Peyer's patch (tissue), 4 donors: ENCODE results near the gene PGA3. TPM values are rescaled to one million over a fixed set of nuclear protein-coding genes. Genes with fewer than 3 reads are reported as not detected.

ENCODE experiments used
- DNase-seq, 3 donors: peaks; one replicate each; pipeline ENCODE4 v3.0.0-alpha.2; 2017 to 2019
- H3K27ac ChIP-seq, 4 donors: fragments of 200-600 bp; sonication (generic); one replicate each; pipeline ENCODE4 v1.5.1; 2016 to 2019
- H3K27me3 ChIP-seq, 2 donors: fragments of 200-600 bp; sonication (generic); one replicate each; pipeline ENCODE4 v1.5.1; 2019
- H3K36me3 ChIP-seq, 3 donors: fragments of 200-600 bp; sonication (generic); one replicate each; pipeline ENCODE4 v1.5.1; 2016 to 2019
- H3K4me1 ChIP-seq, 4 donors: fragments of 200-600 bp; sonication (generic); one replicate each; pipeline ENCODE4 v1.5.1; 2016 to 2019
- H3K4me3 ChIP-seq, 4 donors: fragments of 200-600 bp; sonication (generic); 1 replicate in 3 of 4; 2 replicates in 1 of 4; pipeline ENCODE4 v1.5.1; 2016 to 2019; ENCODE audit warnings: mild to moderate bottlenecking in 1 of 4
- H3K9me3 ChIP-seq, 4 donors: fragments of 200-600 bp; sonication (generic); one replicate each; pipeline ENCODE4 v1.5.1; 2016 to 2019; ENCODE audit warnings: mild to moderate bottlenecking in 1 of 4
- POLR2A ChIP-seq, 2 donors: fragments of 450-650 bp; IDR thresholded peaks; one replicate each; pipeline ENCODE4 v1.5.1; 2017; ENCODE audit warnings: antibody characterized with exemption in 2 of 2, mild to moderate bottlenecking in 2 of 2, moderate library complexity in 2 of 2
- total RNA-seq, 4 donors: library from RNA; depleted of rRNA; stranded (reverse); fragments of >200 nt; gene quantifications; one replicate each; pipeline ENCODE4 v1.1.0, GENCODE V29; 2016
- TF ChIP-seq, protein P1 (sequence below), 6 experiments: fragments of 450-650 bp in 4 of 6; fragments of 200-600 bp in 2 of 6; sonication (generic) in 1 of 6; IDR thresholded peaks; one replicate each; pipeline ENCODE4 v1.5.1; 2017 to 2019; ENCODE audit warnings: antibody characterized with exemption in 6 of 6, mild to moderate bottlenecking in 3 of 6, moderate library complexity in 1 of 6

PGA3 gene
- total RNA-seq, 4 donors from 2014 or later, result not detected

DNA sequence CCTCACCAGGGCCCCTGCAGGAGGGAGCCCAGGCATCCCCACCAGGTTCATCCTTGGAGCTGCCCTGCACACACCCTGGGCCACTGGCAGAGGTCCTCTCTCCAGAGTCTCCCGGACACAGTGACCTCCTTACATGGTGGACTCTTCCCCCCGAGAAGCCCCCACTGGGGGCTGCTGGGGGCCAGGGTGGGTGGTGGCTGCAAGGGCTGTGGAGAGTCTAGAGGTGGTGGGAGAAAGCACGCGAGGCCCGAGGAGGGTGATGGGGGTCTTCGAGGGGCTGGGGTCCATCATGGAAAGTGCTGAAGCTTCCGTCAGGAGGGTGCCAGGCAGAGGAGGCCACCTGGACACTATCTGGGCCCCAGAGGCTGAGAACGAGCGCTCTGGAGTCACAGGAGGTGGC is 55.2 kb downstream of the PGA3 start:
- Histone ChIP-seq H3K27me3 (no peaks in the 10 kb centered on the region), H3K36me3 (no peaks in the 10 kb centered on the region), H3K27ac (no peak overlapping the region), H3K4me1 (no peaks in the 10 kb centered on the region), H3K4me3 (no peak overlapping the region), H3K9me3 (no peaks in the 10 kb centered on the region)
- DNase-seq, result no peak
- TF ChIP-seq, protein P1, sequence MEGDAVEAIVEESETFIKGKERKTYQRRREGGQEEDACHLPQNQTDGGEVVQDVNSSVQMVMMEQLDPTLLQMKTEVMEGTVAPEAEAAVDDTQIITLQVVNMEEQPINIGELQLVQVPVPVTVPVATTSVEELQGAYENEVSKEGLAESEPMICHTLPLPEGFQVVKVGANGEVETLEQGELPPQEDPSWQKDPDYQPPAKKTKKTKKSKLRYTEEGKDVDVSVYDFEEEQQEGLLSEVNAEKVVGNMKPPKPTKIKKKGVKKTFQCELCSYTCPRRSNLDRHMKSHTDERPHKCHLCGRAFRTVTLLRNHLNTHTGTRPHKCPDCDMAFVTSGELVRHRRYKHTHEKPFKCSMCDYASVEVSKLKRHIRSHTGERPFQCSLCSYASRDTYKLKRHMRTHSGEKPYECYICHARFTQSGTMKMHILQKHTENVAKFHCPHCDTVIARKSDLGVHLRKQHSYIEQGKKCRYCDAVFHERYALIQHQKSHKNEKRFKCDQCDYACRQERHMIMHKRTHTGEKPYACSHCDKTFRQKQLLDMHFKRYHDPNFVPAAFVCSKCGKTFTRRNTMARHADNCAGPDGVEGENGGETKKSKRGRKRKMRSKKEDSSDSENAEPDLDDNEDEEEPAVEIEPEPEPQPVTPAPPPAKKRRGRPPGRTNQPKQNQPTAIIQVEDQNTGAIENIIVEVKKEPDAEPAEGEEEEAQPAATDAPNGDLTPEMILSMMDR (IDR thresholded peaks at IDR 0.05), result no peak
- TF ChIP-seq POLR2A (IDR thresholded peaks at IDR 0.05), result no peak

GRCh38 chr11:61259363-61259762 is 56.0 kb downstream of the PGA3 start:
- H3K27ac ChIP-seq, result no peak overlapping the region
- no peaks in the 10 kb centered on the region for H3K27me3 ChIP-seq
- no peaks in the 10 kb centered on the region for H3K4me1 ChIP-seq
- H3K36me3 ChIP-seq, result no peaks in the 10 kb centered on the region
- no peaks in the 10 kb centered on the region for H3K9me3 ChIP-seq
- no peak overlapping the region for H3K4me3 ChIP-seq
- no peak for DNase-seq
- TF ChIP-seq, protein P1 (IDR thresholded peaks at IDR 0.05), result no peak
- TF ChIP-seq POLR2A (IDR thresholded peaks at IDR 0.05), result no peak

Other genes with a start within 250 kb of the PGA3 start
- gene CD6, start 231.8 kb upstream of the PGA3 start, total RNA-seq, result 10 to 100 TPM in 1 of 4 donors, 1 to 10 TPM in 3; 3.3 to 15.7 (median 4.7) TPM
- 1 to 10 TPM; 1.5 to 8.3 (median 3.7) TPM for gene CD5, start 101.0 kb upstream of the PGA3 start, total RNA-seq
- gene VPS37C, start 42.1 kb upstream of the PGA3 start, total RNA-seq, result 10 to 100 TPM; 28.9 to 56.9 (median 40.3) TPM
- not detected for gene PGA4, start 18.8 kb downstream of the PGA3 start, total RNA-seq
- not detected for gene PGA5, start 37.7 kb downstream of the PGA3 start, total RNA-seq
- gene VWCE, start 91.8 kb downstream of the PGA3 start, total RNA-seq, result 1 to 10 TPM in 1 of 4 donors, under 1 TPM in 1, not detected in 2; 0.85 to 1.2 TPM
- gene DDB1, start 129.6 kb downstream of the PGA3 start, total RNA-seq, result 100 to 1,000 TPM in 3 of 4 donors, 10 to 100 TPM in 1; 76.7 to 168 (median 136) TPM
- gene TKFC, start 129.7 kb downstream of the PGA3 start, total RNA-seq, result 100 to 1,000 TPM; 172 to 755 (median 689) TPM
- gene CYB561A3, start 158.4 kb downstream of the PGA3 start, total RNA-seq, result 100 to 1,000 TPM in 1 of 4 donors, 10 to 100 TPM in 3; 75.9 to 112 (median 87.4) TPM
- 10 to 100 TPM; 44.7 to 63.5 (median 48.1) TPM for gene TMEM138, start 158.9 kb downstream of the PGA3 start, total RNA-seq
- 10 to 100 TPM in 2 of 4 donors, 1 to 10 TPM in 2; 4.1 to 10.5 (median 8.3) TPM for gene TMEM216, start 189.1 kb downstream of the PGA3 start, total RNA-seq
- 100 to 1,000 TPM in 1 of 4 donors, 10 to 100 TPM in 3; 45.9 to 125 (median 79.9) TPM for gene CPSF7, start 226.5 kb downstream of the PGA3 start, total RNA-seq
- gene SDHAF2, start 226.6 kb downstream of the PGA3 start, total RNA-seq, result 10 to 100 TPM; 54.5 to 92.4 (median 70.5) TPM